ENCODE data around the gene NINJ1. TPM values are rescaled to one million over a fixed set of nuclear protein-coding genes. Genes with fewer than 3 reads are reported as not detected.

Gene NINJ1
- total and polyA plus RNA-seq, 2 donors (not counting 3 experiments of a cell fraction or from before 2014, with no cell fraction given): 31.5 to 57.7 TPM

GRCh38 chr9:93115486-93116071 is 18.5 kb downstream of the NINJ1 start:
- Histone ChIP-seq H3K79me2 (ENCODE audit: control insufficient read depth, insufficient read depth, low read length) (peaks cover 2% of the 10 kb centered on the region), H3K27me3 (ENCODE audit: control insufficient read depth in 2 of 2, insufficient read depth in 2 of 2, low read length in 2 of 2) (no peaks in the 10 kb centered on the region), H3K9ac (replicated peaks; ENCODE audit: extremely low read depth, insufficient read depth, low read length) (no peak overlapping the region), H3K9me1 (replicated peaks; ENCODE audit: control insufficient read depth, extremely low read depth, insufficient read depth, low read length) (no peaks in the 10 kb centered on the region), H3K9me3 (replicated peaks; ENCODE audit: control insufficient read depth, insufficient read depth, low read length) (no peaks in the 10 kb centered on the region), H4K20me1 (replicated peaks; ENCODE audit: control insufficient read depth, extremely low read depth, insufficient read depth, low read length) (no peaks in the 10 kb centered on the region), H3K4me2 (ENCODE audit: insufficient read depth, low read length) (no peak overlapping the region), H3K4me3 (replicated peaks in 1 of 3; ENCODE audit: insufficient read depth in 1 of 3, low read depth in 1 of 3, low read length in 3 of 3) (no peak overlapping the region), H3K27ac (ENCODE audit: insufficient read depth, low read depth, low read length) (no peak overlapping the region), H2AFZ (ENCODE audit: low read depth, low read length) (no peak overlapping the region), H3K4me1 (ENCODE audit: control insufficient read depth, extremely low read depth, insufficient read depth, low read length) (peaks cover 10% of the 10 kb centered on the region), H3K36me3 (ENCODE audit: control insufficient read depth in 2 of 2, extremely low read depth in 1 of 2, insufficient read depth in 2 of 2, low read length in 2 of 2) (peaks cover 4 to 23% of the 10 kb centered on the region in 2 experiments)
- no peak for DNase-seq (ENCODE audit: low read depth, low spot score)
- dilution Hi-C loops (cut with MboI; ENCODE audit: extremely low pct_ligation_motif_present, low sequenced_read_pairs): no loop called here
- CTCF ChIA-PET: interaction anchor here (0.6 to 6.2 kb wide), 3 partner anchors 8 to 187 kb away, joined by 3 to 70 read pairs (median 3); no protein-coding TSS in a partner anchor
- FAIRE-seq: no peak
- TF ChIP-seq GATA2 (IDR thresholded peaks at IDR 0.05; ENCODE audit: insufficient read depth, insufficient read length, low read depth, low read length): no peak
- no peak for TF ChIP-seq JUN (IDR thresholded peaks at IDR 0.05; ENCODE audit: borderline replicate concordance, insufficient read depth, insufficient read length, low read depth)
- TF ChIP-seq CTCF (IDR thresholded peaks at IDR 0.05; ENCODE audit: extremely low read depth in 1 of 2, insufficient read depth in 1 of 2, low read depth in 1 of 2, low read length in 2 of 2): no peak
- TF ChIP-seq POLR2AphosphoS5 (IDR thresholded peaks at IDR 0.05; ENCODE audit: insufficient read depth, low read depth, low read length): no peak
- POLR2A ChIA-PET: no interaction called here
- BruUV-seq (replicated peaks): no TSS peak
- intact Hi-C loops (cut with micrococcal nuclease): no loop called here

GRCh38 chr9:93114984-93115335 is 19.1 kb downstream of the NINJ1 start:
- Histone ChIP-seq H3K79me2 (ENCODE audit: control insufficient read depth, insufficient read depth, low read length) (peaks cover 5% of the 10 kb centered on the region), H3K27ac (ENCODE audit: insufficient read depth, low read depth, low read length) (no peak overlapping the region), H3K27me3 (ENCODE audit: control insufficient read depth in 2 of 2, insufficient read depth in 2 of 2, low read length in 2 of 2) (no peaks in the 10 kb centered on the region), H3K4me1 (ENCODE audit: control insufficient read depth, extremely low read depth, insufficient read depth, low read length) (peaks cover 5% of the 10 kb centered on the region), H3K9me3 (replicated peaks; ENCODE audit: control insufficient read depth, insufficient read depth, low read length) (no peaks in the 10 kb centered on the region), H2AFZ (ENCODE audit: low read depth, low read length) (no peak overlapping the region), H4K20me1 (replicated peaks; ENCODE audit: control insufficient read depth, extremely low read depth, insufficient read depth, low read length) (no peaks in the 10 kb centered on the region), H3K9me1 (replicated peaks; ENCODE audit: control insufficient read depth, extremely low read depth, insufficient read depth, low read length) (no peaks in the 10 kb centered on the region), H3K4me2 (ENCODE audit: insufficient read depth, low read length) (no peak overlapping the region), H3K9ac (replicated peaks; ENCODE audit: extremely low read depth, insufficient read depth, low read length) (no peak overlapping the region), H3K4me3 (replicated peaks in 1 of 3; ENCODE audit: insufficient read depth in 1 of 3, low read depth in 1 of 3, low read length in 3 of 3) (no peak overlapping the region), H3K36me3 (ENCODE audit: control insufficient read depth in 2 of 2, extremely low read depth in 1 of 2, insufficient read depth in 2 of 2, low read length in 2 of 2) (peaks cover 8 to 26% of the 10 kb centered on the region in 2 experiments)
- FAIRE-seq (no peak), DNase-seq (ENCODE audit: low read depth, low spot score) (no peak)
- dilution Hi-C loops (cut with MboI; ENCODE audit: extremely low pct_ligation_motif_present, low sequenced_read_pairs): no loop called here
- ChIA-PET POLR2A (no interaction called here), CTCF (no interaction called here)
- no TSS peak for BruUV-seq (replicated peaks)
- TF ChIP-seq MYC (IDR thresholded peaks at IDR 0.05; ENCODE audit: low read depth, low read length) (no peak), GATA2 (IDR thresholded peaks at IDR 0.05; ENCODE audit: insufficient read depth, insufficient read length, low read depth, low read length) (no peak), FOS (IDR thresholded peaks at IDR 0.05; ENCODE audit: borderline replicate concordance, insufficient read depth, low read length) (no peak), JUN (IDR thresholded peaks at IDR 0.05; ENCODE audit: borderline replicate concordance, insufficient read depth, insufficient read length, low read depth) (no peak), EZH2 (IDR thresholded peaks at IDR 0.05; ENCODE audit: borderline replicate concordance, low read depth, low read length, severe bottlenecking) (no peak), MAX (IDR thresholded peaks at IDR 0.05; ENCODE audit: insufficient read depth, insufficient read length) (no peak)
- intact Hi-C loops (cut with micrococcal nuclease): no loop called here
